Suprapubic skin (tissue), 4 donors: Measurements from ENCODE around the gene TFAM. TPM values are rescaled to one million over a fixed set of nuclear protein-coding genes. Genes with fewer than 3 reads are reported as not detected.
A peak's percentile ranks its signal among the peaks of the same experiment; 100 is the strongest.

Experiments
- DNase-seq, 2 donors: peaks; one replicate each; pipeline ENCODE4 v3.0.0-alpha.2; 2019; ENCODE audit warnings: low spot score in 2 of 2
- H3K27ac ChIP-seq: fragments of 200-600 bp; sonication (generic); one replicate; pipeline ENCODE4 v1.5.1; 2019
- H3K27me3 ChIP-seq: fragments of 200-600 bp; sonication (generic); one replicate; pipeline ENCODE4 v1.5.1; 2019
- H3K36me3 ChIP-seq: fragments of 200-600 bp; sonication (generic); one replicate; pipeline ENCODE4 v1.5.1; 2019
- H3K4me1 ChIP-seq: fragments of 200-600 bp; sonication (generic); one replicate; pipeline ENCODE4 v1.5.1; 2019
- H3K4me3 ChIP-seq: fragments of 200-600 bp; sonication (generic); one replicate; pipeline ENCODE4 v1.5.1; 2019; ENCODE audit warnings: mild to moderate bottlenecking
- H3K9me3 ChIP-seq: fragments of 200-600 bp; sonication (generic); one replicate; pipeline ENCODE4 v1.5.1; 2019
- EP300 ChIP-seq: sonication (generic); formaldehyde crosslinking; IDR thresholded peaks from one replicate; pipeline ENCODE4 v1.6.1; 2017; ENCODE audit warnings: antibody characterized with exemption
- POLR2A ChIP-seq, 2 donors: fragments of 450-650 bp; IDR thresholded peaks; one replicate each; pipeline ENCODE4 v1.6.1; 2017; ENCODE audit warnings: antibody characterized with exemption in 2 of 2, mild to moderate bottlenecking in 2 of 2, moderate library complexity in 2 of 2
- POLR2AphosphoS5 ChIP-seq, 3 donors: sonication (generic); formaldehyde crosslinking; IDR thresholded peaks; one replicate each; pipeline ENCODE4 v1.6.1; 2017; ENCODE audit warnings: antibody characterized with exemption in 3 of 3
- WGBS: methylation state at CpG from one replicate; pipeline ENCODE4 v1.1.5; 2018; 5-methylcytosine and 5-hydroxymethylcytosine counted together
- total RNA-seq, 4 donors: library from RNA; depleted of rRNA; stranded (reverse); fragments of >200 nt; gene quantifications; one replicate each; pipeline ENCODE4 v1.1.0, GENCODE V29; 2016
- TF ChIP-seq, protein P1 (sequence below), 2 donors: fragments of 200-600 bp in 1 of 2; fragments of 450-650 bp in 1 of 2; sonication (generic) in 1 of 2; IDR thresholded peaks; one replicate each; pipeline ENCODE4 v1.5.1; 2016 to 2019; ENCODE audit warnings: antibody characterized with exemption in 2 of 2, mild to moderate bottlenecking in 1 of 2, moderate library complexity in 1 of 2

The TFAM gene
- total RNA-seq = 10 to 100 TPM; 16.6 to 22.9 (median 19.8) TPM

DNA sequence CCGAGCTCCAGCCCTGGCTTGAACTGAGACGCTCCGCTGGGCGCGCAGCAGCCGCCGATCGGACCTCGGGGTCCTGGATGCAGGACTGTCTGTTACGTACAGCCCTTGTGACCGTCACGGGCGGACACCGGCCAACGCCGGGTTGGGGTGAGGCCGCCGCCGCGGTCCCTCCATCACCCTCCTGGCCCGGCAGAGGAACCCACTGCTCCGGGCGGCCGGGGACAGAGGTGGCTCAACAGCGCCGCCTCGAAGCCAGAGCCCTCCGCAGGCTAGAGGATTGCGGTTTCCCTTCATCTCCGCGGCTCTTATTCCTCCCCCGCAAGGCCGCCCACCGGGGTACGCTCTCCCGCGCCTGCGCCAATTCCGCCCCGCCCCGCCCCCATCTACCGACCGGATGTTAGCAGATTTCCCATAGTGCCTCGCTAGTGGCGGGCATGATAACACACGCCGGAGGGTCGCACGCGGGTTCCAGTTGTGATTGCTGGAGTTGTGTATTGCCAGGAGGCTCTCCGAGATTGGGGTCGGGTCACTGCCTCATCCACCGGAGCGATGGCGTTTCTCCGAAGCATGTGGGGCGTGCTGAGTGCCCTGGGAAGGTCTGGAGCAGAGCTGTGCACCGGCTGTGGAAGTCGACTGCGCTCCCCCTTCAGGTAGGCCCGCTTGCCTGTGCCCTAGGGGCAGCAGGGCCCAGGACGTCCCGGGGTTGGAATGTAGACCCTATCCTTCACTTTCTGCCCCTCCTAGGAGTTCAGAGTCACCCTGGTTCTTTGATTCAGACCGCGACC, at the start of gene TFAM:
TSS of gene TFAM (plus strand) at position 412 of the 785 bp plus-strand sequence. CDS start at position 550, 138 bp downstream.
- H3K27ac ChIP-seq = peak within 1 kb of the TSS; percentile 80
- DNase-seq = peak; percentile 97 to 98
- H3K9me3 ChIP-seq = no peaks in the 10 kb centered on the region
- peaks cover 24% of the 10 kb centered on the region for H3K4me1 ChIP-seq
- H3K36me3 ChIP-seq = peaks cover 9% of the 10 kb centered on the region
- TF ChIP-seq POLR2AphosphoS5 (IDR thresholded peaks at IDR 0.05) = peak in 2 of 3 donors; percentile 7 to 63
- peak in 1 of 2 donors; percentile 84 for TF ChIP-seq POLR2A (IDR thresholded peaks at IDR 0.05)
- TF ChIP-seq, protein P1, sequence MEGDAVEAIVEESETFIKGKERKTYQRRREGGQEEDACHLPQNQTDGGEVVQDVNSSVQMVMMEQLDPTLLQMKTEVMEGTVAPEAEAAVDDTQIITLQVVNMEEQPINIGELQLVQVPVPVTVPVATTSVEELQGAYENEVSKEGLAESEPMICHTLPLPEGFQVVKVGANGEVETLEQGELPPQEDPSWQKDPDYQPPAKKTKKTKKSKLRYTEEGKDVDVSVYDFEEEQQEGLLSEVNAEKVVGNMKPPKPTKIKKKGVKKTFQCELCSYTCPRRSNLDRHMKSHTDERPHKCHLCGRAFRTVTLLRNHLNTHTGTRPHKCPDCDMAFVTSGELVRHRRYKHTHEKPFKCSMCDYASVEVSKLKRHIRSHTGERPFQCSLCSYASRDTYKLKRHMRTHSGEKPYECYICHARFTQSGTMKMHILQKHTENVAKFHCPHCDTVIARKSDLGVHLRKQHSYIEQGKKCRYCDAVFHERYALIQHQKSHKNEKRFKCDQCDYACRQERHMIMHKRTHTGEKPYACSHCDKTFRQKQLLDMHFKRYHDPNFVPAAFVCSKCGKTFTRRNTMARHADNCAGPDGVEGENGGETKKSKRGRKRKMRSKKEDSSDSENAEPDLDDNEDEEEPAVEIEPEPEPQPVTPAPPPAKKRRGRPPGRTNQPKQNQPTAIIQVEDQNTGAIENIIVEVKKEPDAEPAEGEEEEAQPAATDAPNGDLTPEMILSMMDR (IDR thresholded peaks at IDR 0.05) = peak in 1 of 2 donors; percentile 18
- TF ChIP-seq EP300 = no peak
- no peaks in the 10 kb centered on the region for H3K27me3 ChIP-seq
- WGBS = under 1% methylated on average over 62 of the region's 65 CpGs
- peak within 1 kb of the TSS; percentile 94 for H3K4me3 ChIP-seq

GRCh38 chr10:58336242-58336641, 49.0 kb upstream of the TFAM start:
- no peaks in the 10 kb centered on the region for H3K9me3 ChIP-seq
- no peak for DNase-seq
- 89% methylated on average over 4 of the region's 4 CpGs for WGBS
- H3K4me1 ChIP-seq = peaks cover 29% of the 10 kb centered on the region
- H3K4me3 ChIP-seq = peak overlapping the region; percentile 98
- H3K27ac ChIP-seq = no peak overlapping the region
- TF ChIP-seq POLR2AphosphoS5 (IDR thresholded peaks at IDR 0.05) (no peak), POLR2A (IDR thresholded peaks at IDR 0.05) (no peak), EP300 (no peak)
- TF ChIP-seq, protein P1 (IDR thresholded peaks at IDR 0.05) = no peak
- no peaks in the 10 kb centered on the region for H3K27me3 ChIP-seq
- no peaks in the 10 kb centered on the region for H3K36me3 ChIP-seq

GRCh38 chr10:58341422-58341821, 43.8 kb upstream of the TFAM start:
- Histone ChIP-seq H3K4me3 (no peak overlapping the region), H3K36me3 (no peaks in the 10 kb centered on the region), H3K9me3 (no peaks in the 10 kb centered on the region), H3K4me1 (peaks cover 19% of the 10 kb centered on the region), H3K27ac (no peak overlapping the region), H3K27me3 (no peaks in the 10 kb centered on the region)
- WGBS = 83% methylated on average over 4 of the region's 4 CpGs
- DNase-seq = no peak
- TF ChIP-seq, protein P1 (IDR thresholded peaks at IDR 0.05) = no peak
- no peak for TF ChIP-seq POLR2A (IDR thresholded peaks at IDR 0.05)

GRCh38 chr10:58341947-58342346, 43.3 kb upstream of the TFAM start:
- no peak for DNase-seq
- Histone ChIP-seq H3K9me3 (no peaks in the 10 kb centered on the region), H3K4me3 (no peak overlapping the region), H3K4me1 (peaks cover 19% of the 10 kb centered on the region), H3K27me3 (no peaks in the 10 kb centered on the region), H3K36me3 (no peaks in the 10 kb centered on the region), H3K27ac (no peak overlapping the region)
- 95% methylated on average over 1 of the region's 1 CpG for whole genome bisulfite sequencing
- no peak for TF ChIP-seq EP300
- TF ChIP-seq, protein P1 (IDR thresholded peaks at IDR 0.05) = no peak
- no peak for TF ChIP-seq POLR2A (IDR thresholded peaks at IDR 0.05)
- no peak for TF ChIP-seq POLR2AphosphoS5 (IDR thresholded peaks at IDR 0.05)

- no peaks in the 10 kb centered on the region for H3K36me3 ChIP-seq
- no peak for DNase-seq
- H3K9me3 ChIP-seq = no peaks in the 10 kb centered on the region
- H3K27ac ChIP-seq = no peak overlapping the region
- H3K27me3 ChIP-seq = no peaks in the 10 kb centered on the region
- TF ChIP-seq EP300 (no peak), POLR2AphosphoS5 (IDR thresholded peaks at IDR 0.05) (no peak)
- TF ChIP-seq, protein P1 (IDR thresholded peaks at IDR 0.05) = no peak
- 43% methylated on average over 1 of the region's 1 CpG for WGBS
- no peak overlapping the region for H3K4me3 ChIP-seq
- no peaks in the 10 kb centered on the region for H3K4me1 ChIP-seq
Measured at GRCh38 chr10:58347967-58348366, 37.2 kb upstream of the TFAM start.
